Panc1 (cell line): ENCODE measurements around the gene DMBT1. TPM values are rescaled to one million over a fixed set of nuclear protein-coding genes. Genes with fewer than 3 reads are reported as not detected.

Source experiments
- ATAC-seq: fragments of 200-7000 bp; cut with Tn5 transposase; 2 replicates; pipeline ENCODE4 v1.9.1; 2020; ENCODE audit warnings: mild to moderate bottlenecking, moderate library complexity
- BruUV-seq: library from RNA; stranded (reverse); fragments of 400-500 nt; replicated peaks from 2 replicates; lab custom pipeline; 2021; lab: Mats Ljungman, UMichigan
- CTCF ChIA-PET: fragments of 300-600 bp; sonication (Branson Sonifier 250); formaldehyde crosslinking; loops from one replicate; lab custom pipeline; 2022; ENCODE audit warnings: antibody characterized with exemption; lab: Charles Lee
- POLR2A ChIA-PET: fragments of 300-600 bp; sonication (Branson Sonifier 250); formaldehyde crosslinking; loops from one replicate; lab custom pipeline; 2022; ENCODE audit warnings: antibody characterized with exemption; lab: Charles Lee
- DNase-seq: peaks from one replicate; pipeline ENCODE4 v3.0.0-alpha.2; 2010; ENCODE audit warnings: low read depth, low spot score
- H3K27ac ChIP-seq: 2 replicates; pipeline ENCODE4 v1.5.1; 2011; ENCODE audit warnings: mild to moderate bottlenecking, low read length, inconsistent platforms
- H3K27me3 ChIP-seq: fragments of 200-500 bp; sonication (Bioruptor generic); 2 replicates; pipeline ENCODE4 v1.6.0; 2014; ENCODE audit warnings: low read length, inconsistent platforms; ENCODE audit not compliant: control insufficient read depth, insufficient read depth
- H3K36me3 ChIP-seq: fragments of 200-500 bp; sonication (Bioruptor generic); 2 replicates; pipeline ENCODE4 v1.5.1; 2014; ENCODE audit warnings: inconsistent platforms, mild to moderate bottlenecking, low read length, moderate library complexity; ENCODE audit not compliant: control insufficient read depth, insufficient read depth
- H3K4me1 ChIP-seq: 2 replicates; pipeline ENCODE4 v1.5.1; 2011; ENCODE audit warnings: inconsistent platforms, mild to moderate bottlenecking, low read length, moderate library complexity; ENCODE audit not compliant: control insufficient read depth, insufficient read depth
- H3K4me3 ChIP-seq, 2 experiments: 2 replicates each; pipeline ENCODE4 v1.5.1; 2011 to 2012; ENCODE audit warnings: low read depth in 2 of 2, low read length in 2 of 2, mild to moderate bottlenecking in 2 of 2, inconsistent platforms in 1 of 2, moderate library complexity in 1 of 2
- H3K9me3 ChIP-seq: fragments of 200-500 bp; sonication (Bioruptor generic); 2 replicates; pipeline ENCODE4 v1.5.1; 2014; ENCODE audit warnings: low read depth, mild to moderate bottlenecking, inconsistent platforms, low read length, moderate library complexity; ENCODE audit not compliant: control insufficient read depth, insufficient read depth
- POLR2AphosphoS5 ChIP-seq: IDR thresholded peaks from 2 replicates; pipeline ENCODE4 v1.6.1; 2012; ENCODE audit warnings: mild to moderate bottlenecking, low read depth, low read length, moderate library complexity
- TCF7L2 ChIP-seq: IDR thresholded peaks from 2 replicates; pipeline ENCODE4 v1.6.1; 2011; ENCODE audit warnings: mild to moderate bottlenecking, low read depth, low read length, inconsistent platforms
- in situ Hi-C: cut with HindIII; loops from 2 replicates; pipeline ENCODE4 v1.10.0; 2016; ENCODE audit warnings: low sequenced_read_pairs, low pct_unique_long_range_greater_than_20kb
- intact Hi-C: fragments of 100-400 bp; cut with micrococcal nuclease; formaldehyde crosslinking; loops from one replicate; pipeline ENCODE4 v1.10.0; 2022; ENCODE audit not compliant: unreplicated experiment
- total RNA-seq: library from RNA; stranded (reverse); gene quantifications from one replicate; pipeline ENCODE4 v1.2.1, GENCODE V29; 2021; ENCODE audit not compliant: unreplicated experiment
- TF ChIP-seq, protein P1 (sequence below): fragments of 450-650 bp; IDR thresholded peaks from 2 replicates; pipeline ENCODE4 v1.5.1; 2017; ENCODE audit warnings: mild to moderate bottlenecking
- TF ChIP-seq, protein P2 (sequence below), 2 experiments: IDR thresholded peaks; 2 replicates each; pipeline ENCODE4 v1.6.1; 2011 to 2012; ENCODE audit warnings: low read depth in 2 of 2, control low read depth in 1 of 2, low read length in 1 of 2, mild to moderate bottlenecking in 1 of 2, moderate library complexity in 1 of 2; ENCODE audit not compliant: insufficient read depth in 1 of 2

The DMBT1 gene
- total RNA-seq, 1 experiment from 2014 or later, result 0.05 TPM

DNA sequence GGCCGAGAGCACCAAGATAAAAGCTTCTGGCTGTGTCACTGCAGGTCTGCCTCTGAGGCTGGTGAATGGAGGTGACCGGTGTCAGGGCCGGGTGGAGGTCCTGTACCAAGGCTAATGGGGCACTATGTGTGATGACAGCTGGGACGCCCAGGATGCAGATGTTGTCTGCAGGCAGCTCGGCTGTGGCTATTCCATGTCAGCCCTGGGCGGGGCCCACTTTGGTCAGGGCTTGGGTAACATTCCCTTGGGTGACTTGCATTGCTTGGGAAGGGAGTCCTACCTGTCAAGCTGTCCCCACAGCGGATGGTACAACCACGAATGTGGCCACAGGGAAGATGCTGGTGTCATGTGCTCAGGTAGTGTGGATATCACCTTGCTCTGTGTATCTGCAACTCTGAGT lies 8.0 kb downstream of the DMBT1 start:
- no peak for ATAC-seq
- no peak overlapping the region for H3K27ac ChIP-seq
- no peak overlapping the region for H3K4me3 ChIP-seq
- H3K9me3 ChIP-seq, result no peaks in the 10 kb centered on the region
- peaks cover 3% of the 10 kb centered on the region for H3K27me3 ChIP-seq
- ChIA-PET POLR2A (no interaction called here), CTCF (no interaction called here)
- no peak for TF ChIP-seq POLR2AphosphoS5
- DNase-seq, result no peak
- intact Hi-C loops (loop anchor here (5.0 to 10.0 kb wide), 3 partner anchors 114 to 286 kb away; partner anchors contain the start of gene ARMS2), in situ Hi-C loops (no loop called here)
- BruUV-seq, result no TSS peak
- no peaks in the 10 kb centered on the region for H3K4me1 ChIP-seq
- no peaks in the 10 kb centered on the region for H3K36me3 ChIP-seq

DNA sequence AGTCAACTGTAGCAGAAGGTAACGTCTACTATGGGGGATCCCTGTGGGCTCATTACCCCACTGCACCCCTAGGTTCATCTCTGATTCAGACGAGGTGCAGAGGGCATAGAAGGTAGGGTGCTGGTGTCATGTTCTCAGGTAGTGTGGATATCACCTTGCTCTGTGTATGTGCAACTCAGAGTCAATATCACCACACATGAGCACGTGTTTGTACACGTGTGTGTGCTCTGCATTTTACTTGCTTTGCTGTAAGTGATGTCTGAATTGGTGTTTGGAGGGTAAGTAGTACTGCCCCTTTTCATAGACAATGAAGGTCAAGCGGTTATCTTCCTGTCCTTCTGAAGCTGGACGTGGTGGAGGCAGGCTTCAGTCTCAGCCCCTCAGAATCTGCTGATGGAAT lies 10.4 kb downstream of the DMBT1 start:
- no TSS peak for BruUV-seq
- ChIA-PET POLR2A (no interaction called here), CTCF (no interaction called here)
- Histone ChIP-seq H3K9me3 (no peaks in the 10 kb centered on the region), H3K4me3 (no peak overlapping the region), H3K27me3 (no peaks in the 10 kb centered on the region; the same call in none of the 2 replicates), H3K27ac (no peak overlapping the region), H3K36me3 (no peaks in the 10 kb centered on the region), H3K4me1 (no peaks in the 10 kb centered on the region)
- no peak for DNase-seq
- no peak for ATAC-seq
- in situ Hi-C loops (no loop called here), intact Hi-C loops (no loop called here)
- TF ChIP-seq, protein P1, sequence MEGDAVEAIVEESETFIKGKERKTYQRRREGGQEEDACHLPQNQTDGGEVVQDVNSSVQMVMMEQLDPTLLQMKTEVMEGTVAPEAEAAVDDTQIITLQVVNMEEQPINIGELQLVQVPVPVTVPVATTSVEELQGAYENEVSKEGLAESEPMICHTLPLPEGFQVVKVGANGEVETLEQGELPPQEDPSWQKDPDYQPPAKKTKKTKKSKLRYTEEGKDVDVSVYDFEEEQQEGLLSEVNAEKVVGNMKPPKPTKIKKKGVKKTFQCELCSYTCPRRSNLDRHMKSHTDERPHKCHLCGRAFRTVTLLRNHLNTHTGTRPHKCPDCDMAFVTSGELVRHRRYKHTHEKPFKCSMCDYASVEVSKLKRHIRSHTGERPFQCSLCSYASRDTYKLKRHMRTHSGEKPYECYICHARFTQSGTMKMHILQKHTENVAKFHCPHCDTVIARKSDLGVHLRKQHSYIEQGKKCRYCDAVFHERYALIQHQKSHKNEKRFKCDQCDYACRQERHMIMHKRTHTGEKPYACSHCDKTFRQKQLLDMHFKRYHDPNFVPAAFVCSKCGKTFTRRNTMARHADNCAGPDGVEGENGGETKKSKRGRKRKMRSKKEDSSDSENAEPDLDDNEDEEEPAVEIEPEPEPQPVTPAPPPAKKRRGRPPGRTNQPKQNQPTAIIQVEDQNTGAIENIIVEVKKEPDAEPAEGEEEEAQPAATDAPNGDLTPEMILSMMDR, result no peak
- TF ChIP-seq, protein P2, sequence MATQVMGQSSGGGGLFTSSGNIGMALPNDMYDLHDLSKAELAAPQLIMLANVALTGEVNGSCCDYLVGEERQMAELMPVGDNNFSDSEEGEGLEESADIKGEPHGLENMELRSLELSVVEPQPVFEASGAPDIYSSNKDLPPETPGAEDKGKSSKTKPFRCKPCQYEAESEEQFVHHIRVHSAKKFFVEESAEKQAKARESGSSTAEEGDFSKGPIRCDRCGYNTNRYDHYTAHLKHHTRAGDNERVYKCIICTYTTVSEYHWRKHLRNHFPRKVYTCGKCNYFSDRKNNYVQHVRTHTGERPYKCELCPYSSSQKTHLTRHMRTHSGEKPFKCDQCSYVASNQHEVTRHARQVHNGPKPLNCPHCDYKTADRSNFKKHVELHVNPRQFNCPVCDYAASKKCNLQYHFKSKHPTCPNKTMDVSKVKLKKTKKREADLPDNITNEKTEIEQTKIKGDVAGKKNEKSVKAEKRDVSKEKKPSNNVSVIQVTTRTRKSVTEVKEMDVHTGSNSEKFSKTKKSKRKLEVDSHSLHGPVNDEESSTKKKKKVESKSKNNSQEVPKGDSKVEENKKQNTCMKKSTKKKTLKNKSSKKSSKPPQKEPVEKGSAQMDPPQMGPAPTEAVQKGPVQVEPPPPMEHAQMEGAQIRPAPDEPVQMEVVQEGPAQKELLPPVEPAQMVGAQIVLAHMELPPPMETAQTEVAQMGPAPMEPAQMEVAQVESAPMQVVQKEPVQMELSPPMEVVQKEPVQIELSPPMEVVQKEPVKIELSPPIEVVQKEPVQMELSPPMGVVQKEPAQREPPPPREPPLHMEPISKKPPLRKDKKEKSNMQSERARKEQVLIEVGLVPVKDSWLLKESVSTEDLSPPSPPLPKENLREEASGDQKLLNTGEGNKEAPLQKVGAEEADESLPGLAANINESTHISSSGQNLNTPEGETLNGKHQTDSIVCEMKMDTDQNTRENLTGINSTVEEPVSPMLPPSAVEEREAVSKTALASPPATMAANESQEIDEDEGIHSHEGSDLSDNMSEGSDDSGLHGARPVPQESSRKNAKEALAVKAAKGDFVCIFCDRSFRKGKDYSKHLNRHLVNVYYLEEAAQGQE (IDR thresholded peaks at IDR 0.05; ENCODE audit: insufficient read depth in 1 of 2, low read depth in 2 of 2, low read length in 1 of 2), result no peak
- no peak for TF ChIP-seq TCF7L2

DNA sequence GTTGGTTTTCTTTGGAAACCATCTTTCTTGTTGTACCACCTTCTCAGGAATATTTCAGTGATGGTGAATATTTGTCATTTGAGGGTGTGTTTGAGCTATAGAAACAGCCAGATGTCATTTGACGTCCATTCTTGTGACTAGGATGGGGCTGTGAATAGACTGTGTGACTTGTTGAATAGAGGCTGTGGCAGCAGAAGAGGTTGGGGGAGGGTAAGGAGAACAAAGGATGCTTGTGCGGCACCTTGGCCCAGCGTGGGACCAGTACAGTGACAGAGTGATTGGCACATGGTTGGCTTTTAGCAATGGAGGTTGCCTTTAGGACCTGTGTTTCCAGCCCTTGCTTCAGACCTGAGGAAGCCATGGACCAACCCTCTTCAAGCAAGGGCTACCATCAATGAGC lies 11.3 kb downstream of the DMBT1 start:
- no peak overlapping the region for H3K4me3 ChIP-seq
- BruUV-seq, result no TSS peak
- H3K27ac ChIP-seq, result no peak overlapping the region
- in situ Hi-C loops, result no loop called here
- no peaks in the 10 kb centered on the region for H3K9me3 ChIP-seq
- intact Hi-C loops, result no loop called here
- H3K4me1 ChIP-seq, result no peaks in the 10 kb centered on the region
- no peaks in the 10 kb centered on the region for H3K36me3 ChIP-seq
- CTCF ChIA-PET, result no interaction called here
- TF ChIP-seq, protein P1, result no peak
- no peaks in the 10 kb centered on the region; the same call in none of the 2 replicates for H3K27me3 ChIP-seq
- no peak for ATAC-seq
- DNase-seq, result no peak
- POLR2A ChIA-PET, result no interaction called here
